NB4 (cell line): Measurements from ENCODE around the gene EXD3.

Experiments
- DNase-seq: peaks from one replicate; pipeline ENCODE4 v3.0.0; 2010; ENCODE audit warnings: low read depth
- H3K4me3 ChIP-seq: one replicate; pipeline ENCODE4 v1.5.1; 2011; ENCODE audit warnings: mild to moderate bottlenecking, low read depth, low read length, moderate library complexity
- CTCF ChIP-seq: IDR thresholded peaks from one replicate; pipeline ENCODE4 v1.5.1; 2012; ENCODE audit warnings: low read depth, low read length
- MAX ChIP-seq: IDR thresholded peaks from 2 replicates; pipeline ENCODE4 v1.6.1; 2011; ENCODE audit warnings: low read depth, low read length
- MYC ChIP-seq: IDR thresholded peaks from 2 replicates; pipeline ENCODE4 v1.6.1; 2011; ENCODE audit warnings: low read depth, low read length
- POLR2A ChIP-seq: IDR thresholded peaks from 2 replicates; pipeline ENCODE4 v1.6.1; 2011; ENCODE audit warnings: mild to moderate bottlenecking; ENCODE audit not compliant: insufficient read length; ENCODE audit errors: extremely low read depth

The EXD3 gene

GRCh38 chr9:137458194-137459151 is 35.5 kb upstream of the EXD3 start:
- DNase-seq: peak; percentile 39
- TF ChIP-seq MYC (no peak), MAX (no peak), CTCF (no peak), POLR2A (no peak)

GRCh38 chr9:137457406-137458193 is 34.6 kb upstream of the EXD3 start:
- no peak for TF ChIP-seq MAX
- TF ChIP-seq POLR2A: no peak
- no peak for TF ChIP-seq MYC
- TF ChIP-seq CTCF: no peak
- no peak overlapping the region for H3K4me3 ChIP-seq
- DNase-seq: no peak

More at GRCh38 chr9:137458194-137459151, 35.5 kb upstream of the EXD3 start:
- H3K4me3 ChIP-seq: peak overlapping the region; percentile 55

GRCh38 chr9:137456864-137457405 is 34.0 kb upstream of the EXD3 start:
- no peak for DNase-seq
- TF ChIP-seq POLR2A: no peak
- no peak for TF ChIP-seq MAX
- TF ChIP-seq CTCF: no peak
- TF ChIP-seq MYC: no peak
- no peak overlapping the region for H3K4me3 ChIP-seq

- TF ChIP-seq POLR2A: no peak
- TF ChIP-seq MAX: no peak
- TF ChIP-seq CTCF: no peak
- no peak for TF ChIP-seq MYC
- H3K4me3 ChIP-seq: no peak overlapping the region
- no peak for DNase-seq
These were observed 33.3 kb upstream of the EXD3 start for GRCh38 chr9:137456061-137456863.

GRCh38 chr9:137455359-137455991 is 32.5 kb upstream of the EXD3 start:
- no peak for TF ChIP-seq MAX
- no peak for TF ChIP-seq MYC
- no peak for TF ChIP-seq CTCF
- no peak for TF ChIP-seq POLR2A
- no peak overlapping the region for H3K4me3 ChIP-seq

More at GRCh38 chr9:137455359-137455991, 32.5 kb upstream of the EXD3 start:
- DNase-seq: no peak
